ENCODE results near the gene PPP1R13B. TPM values are rescaled to one million over a fixed set of nuclear protein-coding genes. Genes with fewer than 3 reads are reported as not detected.

PPP1R13B gene
- total and polyA plus RNA-seq, 11 donors = 27.5 to 96.2 (median 75.4) TPM

- intact Hi-C loops (cut with DNase I) = no loop called here
- no peaks in the 10 kb centered on the region for H3K36me3 ChIP-seq
- H3K4me1 ChIP-seq = peaks cover 5 to 37% (median 20%) of the 10 kb centered on the region in 12 donors
- H3K27ac ChIP-seq = peak overlapping the region in 8 of 12 donors; percentile 36 to 79 (median 65)
- DNase-seq (no peak), ATAC-seq (no peak)
- no peak overlapping the region for H3K4me3 ChIP-seq
- TF ChIP-seq CTCF (IDR thresholded peaks at IDR 0.05) = no peak
- no peak for TF ChIP-seq POLR2A (IDR thresholded peaks at IDR 0.05)
- H3K9me3 ChIP-seq = no peaks in the 10 kb centered on the region
- WGBS, 4 donors = 49 to 70% (median 66%) methylated on average over 5 to 6 of the region's 6 CpGs
- H3K27me3 ChIP-seq = no peaks in the 10 kb centered on the region
Measured at GRCh38 chr14:103855734-103856095, 8.3 kb upstream of the PPP1R13B start.

GRCh38 chr14:103854822-103855733 lies 7.7 kb upstream of the PPP1R13B start:
- intact Hi-C loops (cut with DNase I) = no loop called here
- TF ChIP-seq POLR2A (IDR thresholded peaks at IDR 0.05) (no peak), CTCF (IDR thresholded peaks at IDR 0.05) (peak in 1 of 12 donors; percentile 9)
- Histone ChIP-seq H3K4me1 (peaks cover 5 to 30% (median 19%) of the 10 kb centered on the region in 12 donors), H3K27ac (peak overlapping the region in 11 of 12 donors; percentile 24 to 79 (median 48)), H3K9me3 (no peaks in the 10 kb centered on the region), H3K36me3 (no peaks in the 10 kb centered on the region), H3K27me3 (no peaks in the 10 kb centered on the region), H3K4me3 (no peak overlapping the region)
- DNase-seq = peak in 4 of 5 donors; percentile 35 to 72 (median 56)
- peak; percentile 38 to 83 (median 56) for ATAC-seq
- WGBS, 4 donors = 35 to 46% (median 44%) methylated on average over 17 to 18 of the region's 18 CpGs

- 89 to 92% (median 91%) methylated on average over 13 of the region's 13 CpGs for WGBS, 4 donors
- Histone ChIP-seq H3K27ac (peak overlapping the region in 9 of 12 donors; percentile 36 to 79 (median 48)), H3K27me3 (no peaks in the 10 kb centered on the region), H3K36me3 (no peaks in the 10 kb centered on the region), H3K4me3 (no peak overlapping the region), H3K9me3 (no peaks in the 10 kb centered on the region), H3K4me1 (peaks cover 4 to 23% (median 16%) of the 10 kb centered on the region in 12 donors)
- TF ChIP-seq CTCF (IDR thresholded peaks at IDR 0.05) = no peak
- TF ChIP-seq POLR2A (IDR thresholded peaks at IDR 0.05) = no peak
- ATAC-seq (no peak), DNase-seq (peak in 1 of 5 donors; percentile 18)
- intact Hi-C loops (cut with DNase I) = no loop called here
Measured at GRCh38 chr14:103854017-103854808, 6.8 kb upstream of the PPP1R13B start.

Data from heart left ventricle (tissue), 16 donors.